Measurements from ENCODE around the gene C1orf105.
A peak's percentile ranks its signal among the peaks of the same experiment; 100 is the strongest.
"Not testable (repeated sequence)": the region's sequence is repeated elsewhere in the genome, so short reads cannot be mapped to it uniquely, and the experiment has no call there.

The C1orf105 gene

DNA sequence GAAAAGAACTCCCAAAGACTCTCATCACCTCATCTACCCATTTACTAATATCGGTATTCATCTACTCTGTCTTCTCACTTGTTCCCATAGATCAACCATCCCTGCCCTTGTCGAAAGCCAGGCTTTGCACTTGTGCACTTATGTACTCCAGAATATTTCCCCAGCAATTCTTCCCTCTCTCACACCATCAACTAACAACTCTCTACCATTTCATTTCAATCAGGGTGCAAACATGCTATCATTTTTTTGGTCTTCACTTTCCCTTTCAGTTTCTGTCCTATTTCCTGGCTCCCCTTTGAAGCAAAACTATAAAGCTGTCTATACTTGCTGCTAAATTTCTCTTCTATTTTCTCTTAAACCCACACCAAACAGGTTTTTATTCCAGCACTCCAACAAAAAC, 6.7 kb downstream of the C1orf105 start:
- no peak for DNase-seq (ENCODE audit: low read depth in 2 of 2)

DNA sequence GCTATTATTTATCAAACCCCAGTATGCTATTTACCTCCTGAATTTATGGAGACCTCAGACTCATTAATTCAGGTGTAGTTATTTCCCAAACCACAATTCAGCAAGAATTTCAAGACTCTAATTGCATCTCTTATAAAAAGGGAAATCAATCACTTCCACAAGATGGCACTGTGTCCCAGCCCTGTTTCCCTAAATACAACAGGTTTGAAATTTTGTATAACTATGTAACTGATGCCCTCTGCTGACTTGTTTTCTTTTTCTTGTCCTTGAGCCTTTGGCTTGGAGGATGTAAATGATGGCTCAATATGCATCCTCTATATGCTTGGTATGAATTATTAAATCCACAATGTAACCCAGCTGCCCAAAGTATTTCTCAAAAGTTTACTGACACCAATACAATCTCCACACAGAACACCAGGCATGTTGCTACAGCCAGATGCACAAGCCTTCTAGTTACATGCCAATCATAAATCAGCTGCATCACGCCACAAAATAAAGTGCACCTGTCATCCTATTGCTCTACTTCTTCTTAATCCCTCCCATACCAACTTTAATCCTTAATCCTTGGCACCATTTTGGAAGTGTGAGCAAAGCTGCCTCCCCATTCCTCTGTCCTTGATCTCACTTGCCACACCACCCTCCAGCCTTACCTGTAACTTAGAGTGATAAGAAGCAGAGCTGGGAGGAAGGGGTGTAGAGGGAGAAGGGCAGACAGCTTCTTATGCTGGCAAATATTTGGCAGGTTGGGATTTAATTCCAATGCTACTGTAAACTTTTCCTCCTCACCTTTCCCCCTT, 9.0 kb downstream of the C1orf105 start:
- DNase-seq (ENCODE audit: low read depth in 2 of 2): no peak

DNA sequence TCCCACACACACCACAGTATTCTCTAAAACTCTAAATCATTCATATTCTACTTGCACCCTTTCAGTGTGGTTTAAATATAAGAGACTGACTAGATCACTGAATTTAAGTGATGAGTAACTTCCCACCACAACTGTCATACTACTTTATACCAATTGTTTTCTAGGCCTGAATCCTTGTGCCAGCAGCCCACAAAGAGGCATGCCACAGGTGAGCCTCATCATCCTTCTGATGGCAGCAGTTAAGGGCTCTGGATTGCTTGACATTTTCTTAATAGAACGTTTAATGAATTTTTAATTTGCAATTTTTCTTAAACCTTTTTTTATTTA, 9.6 kb downstream of the C1orf105 start:
- DNase-seq (ENCODE audit: low read depth in 2 of 2): no peak

DNA sequence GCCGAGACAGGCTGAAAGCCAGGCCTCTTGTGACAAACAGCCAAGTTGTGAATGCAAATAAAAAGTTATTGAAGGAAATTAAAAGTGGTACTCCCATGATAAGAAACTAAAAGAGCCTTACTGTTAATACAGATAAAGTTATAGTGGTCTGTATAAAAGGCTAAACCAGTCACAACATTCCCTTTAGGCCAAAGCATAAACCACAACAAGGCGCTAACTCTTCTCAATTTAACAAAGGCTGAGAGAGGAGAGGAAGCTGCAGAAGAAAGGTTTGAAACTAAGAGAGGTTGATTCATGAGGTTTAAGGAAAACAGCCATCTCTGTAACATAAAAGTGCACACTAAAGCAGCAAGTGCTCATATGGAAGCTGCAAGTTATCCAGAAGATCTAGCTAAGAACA, 10.7 kb downstream of the C1orf105 start:
- DNase-seq (ENCODE audit: low read depth in 2 of 2): no peak

DNA sequence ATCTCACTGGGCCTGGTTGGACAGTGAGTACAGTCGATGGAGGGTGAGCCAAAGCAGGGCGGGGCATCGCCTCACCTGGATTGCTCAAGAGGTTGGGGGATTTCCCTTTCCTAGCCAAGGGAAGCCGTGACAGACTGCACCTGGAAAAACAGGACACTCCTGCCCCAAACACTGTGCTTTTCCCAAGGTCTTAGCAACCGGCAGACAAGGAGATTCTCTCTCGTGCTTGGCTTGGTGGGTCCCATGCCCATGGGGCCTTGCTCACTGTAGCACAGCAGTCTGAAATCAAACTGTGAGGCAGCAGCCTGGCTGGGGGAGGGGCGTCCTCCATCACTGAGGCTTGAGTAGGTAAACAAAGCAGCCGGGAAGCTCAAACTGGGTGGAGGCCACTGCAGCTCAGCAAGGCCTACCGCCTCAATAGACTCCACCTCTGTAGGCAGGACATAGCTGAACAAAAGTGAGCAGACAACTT, 11.3 kb downstream of the C1orf105 start:
- no peak for DNase-seq (ENCODE audit: low read depth in 2 of 2)

DNA sequence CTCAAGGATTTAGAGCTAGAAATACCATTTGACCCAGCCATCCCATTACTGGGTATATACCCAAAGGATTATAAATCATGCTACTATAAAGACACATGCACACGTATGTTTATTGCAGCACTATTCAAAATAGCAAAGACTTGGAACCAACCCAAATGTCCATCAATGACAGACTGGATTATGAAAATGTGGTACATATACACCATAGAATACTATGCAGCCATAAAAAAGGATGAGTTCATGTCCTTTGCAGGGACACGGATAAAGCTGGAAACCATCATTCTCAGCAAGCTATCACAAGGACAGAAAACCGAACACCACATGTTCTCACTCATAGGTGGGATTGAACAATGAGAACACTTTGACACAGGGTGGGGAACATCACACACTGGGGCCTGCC, 16.7 kb downstream of the C1orf105 start:
- DNase-seq (ENCODE audit: low read depth in 2 of 2): not testable (repeated sequence)

DNA sequence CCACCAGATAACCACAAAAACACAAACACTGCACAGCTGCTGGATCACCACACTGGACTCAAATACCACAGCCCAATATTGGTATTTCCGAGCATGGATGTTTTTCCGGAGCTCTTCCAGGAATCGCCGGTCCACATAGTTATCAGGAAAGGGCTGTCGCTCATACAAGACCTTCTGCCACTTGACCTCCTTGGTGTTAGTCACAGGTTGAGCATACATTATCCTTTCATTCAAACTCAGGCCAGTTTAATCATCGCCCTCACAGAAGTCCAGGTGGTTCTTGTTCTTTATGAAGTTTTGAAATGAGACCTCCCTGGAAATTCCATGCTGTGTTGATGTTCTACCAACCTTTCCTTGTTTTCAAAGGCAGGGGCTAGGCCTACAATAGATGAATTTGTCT, 21.9 kb downstream of the C1orf105 start:
- no peak for DNase-seq (ENCODE audit: low read depth in 2 of 2)

DNA sequence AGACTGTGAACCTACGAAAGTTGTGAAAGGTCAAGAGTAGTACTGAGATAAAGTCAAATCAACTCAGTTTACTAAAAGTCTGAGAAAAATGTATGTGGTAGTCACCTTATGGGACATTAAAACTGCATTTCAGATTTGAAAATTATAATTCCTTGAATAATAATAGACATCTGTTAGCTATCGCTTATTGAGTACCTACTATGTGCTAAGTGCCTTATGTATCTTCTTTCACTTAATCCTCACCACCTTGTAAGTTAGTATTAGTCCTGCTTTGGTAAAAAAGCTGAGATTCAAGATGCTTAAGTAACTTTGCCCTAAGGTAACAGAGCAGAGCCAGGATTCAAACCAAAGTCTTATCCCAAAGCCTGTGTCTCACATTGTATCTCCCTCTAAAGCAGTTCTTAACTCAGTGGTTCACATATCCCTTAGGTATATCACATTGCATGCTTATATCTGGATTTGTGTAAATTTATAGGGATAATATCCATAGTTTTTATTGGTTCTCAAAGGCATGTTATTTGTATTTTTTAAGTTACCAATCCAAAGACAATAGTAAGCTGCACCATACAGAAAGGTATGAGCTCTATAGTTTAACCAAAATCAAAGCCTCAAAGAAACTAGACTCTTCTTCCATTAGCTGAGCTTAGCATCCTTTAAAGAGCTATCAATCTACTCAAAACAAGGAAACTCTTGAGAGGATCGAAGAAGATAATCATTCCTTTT, 22.5 kb downstream of the C1orf105 start:
- no peak for DNase-seq (ENCODE audit: low read depth in 2 of 2)

DNA sequence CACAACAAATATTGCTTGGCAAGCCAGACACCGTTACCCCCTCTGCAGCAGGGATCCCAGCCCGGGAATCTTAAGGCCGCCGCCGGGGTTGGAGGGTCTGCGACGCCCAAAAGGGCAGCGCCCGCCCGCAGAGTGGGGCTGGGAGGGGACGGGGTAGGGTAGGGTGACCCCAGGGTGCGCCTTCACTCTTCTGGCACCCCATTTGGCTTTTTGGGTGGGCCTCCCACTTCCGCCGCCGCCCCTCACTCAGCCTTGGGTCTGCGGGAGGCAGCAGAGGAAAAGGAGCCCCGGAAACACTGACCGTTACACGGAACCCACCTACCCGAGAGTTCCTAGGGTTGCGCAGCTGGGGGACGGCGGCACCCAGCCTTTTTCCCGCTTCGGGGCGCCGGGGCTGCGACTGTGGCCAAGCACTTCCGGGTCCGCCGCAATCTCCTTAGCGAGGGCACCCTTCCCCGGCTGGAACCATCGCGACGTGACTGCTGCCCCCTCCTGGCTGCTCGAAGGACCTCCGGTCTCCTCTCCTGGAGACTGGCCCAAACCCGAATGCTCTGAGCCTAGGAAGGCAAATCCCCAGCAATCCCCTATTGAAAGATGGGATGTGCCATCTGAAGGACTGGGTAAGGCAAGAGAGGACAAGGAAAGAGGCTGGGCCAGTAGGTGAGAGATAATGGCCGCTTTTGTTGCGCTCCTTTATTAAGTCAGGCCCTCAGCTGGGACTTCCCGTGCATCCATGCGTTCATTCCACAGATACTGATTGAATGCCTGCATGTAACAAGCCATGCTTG, 23.4 kb downstream of the C1orf105 start, which contains the start of gene PIGC:
Gene PIGC, minus strand, starts transcription at position 404 of the 788 bp plus-strand sequence. CDS start 1,447 bp downstream, outside the sequence.
- peak; percentile 73 to 86 for DNase-seq (ENCODE audit: low read depth in 2 of 2)

DNA sequence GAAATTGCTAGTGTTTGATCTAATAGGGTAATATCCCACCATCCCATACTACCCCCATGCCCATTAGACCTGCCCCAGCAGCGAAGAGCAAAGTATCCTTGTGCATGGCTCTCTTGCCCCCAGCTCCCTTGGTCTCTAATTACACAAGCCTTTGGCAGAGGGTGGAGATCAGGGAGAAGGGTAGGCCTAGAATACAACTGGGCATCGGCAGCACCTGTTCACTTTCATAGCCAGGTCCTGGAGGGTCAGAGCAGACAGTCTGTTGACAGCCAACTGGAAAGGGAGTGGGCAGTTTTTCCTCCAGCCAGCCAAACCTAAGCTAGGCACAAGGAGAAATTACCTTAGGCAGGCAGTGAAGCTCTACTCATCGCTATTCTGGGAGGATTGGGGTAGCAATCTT, 26.1 kb downstream of the C1orf105 start:
- DNase-seq (ENCODE audit: low read depth in 2 of 2): no peak

DNA sequence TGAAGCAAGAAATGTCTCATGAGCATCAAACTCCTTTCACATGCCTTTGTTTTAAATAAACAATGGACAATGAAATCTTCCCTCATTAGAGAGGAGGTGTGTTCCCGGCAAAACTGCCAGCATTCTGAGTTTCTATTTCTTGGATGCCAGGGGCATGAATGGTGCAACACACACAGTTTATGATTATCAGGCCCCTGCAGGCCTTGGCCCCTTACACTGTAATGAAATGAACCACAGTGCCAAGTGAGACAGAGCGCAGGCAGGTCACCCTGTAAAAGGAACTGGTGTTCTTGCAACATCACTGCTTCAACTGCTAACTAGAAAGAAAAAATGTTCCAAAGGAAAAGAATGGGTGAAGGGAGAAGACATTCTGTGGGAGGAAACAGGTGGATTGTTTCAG, 27.2 kb downstream of the C1orf105 start:
- no peak for DNase-seq (ENCODE audit: low read depth in 2 of 2)

DNA sequence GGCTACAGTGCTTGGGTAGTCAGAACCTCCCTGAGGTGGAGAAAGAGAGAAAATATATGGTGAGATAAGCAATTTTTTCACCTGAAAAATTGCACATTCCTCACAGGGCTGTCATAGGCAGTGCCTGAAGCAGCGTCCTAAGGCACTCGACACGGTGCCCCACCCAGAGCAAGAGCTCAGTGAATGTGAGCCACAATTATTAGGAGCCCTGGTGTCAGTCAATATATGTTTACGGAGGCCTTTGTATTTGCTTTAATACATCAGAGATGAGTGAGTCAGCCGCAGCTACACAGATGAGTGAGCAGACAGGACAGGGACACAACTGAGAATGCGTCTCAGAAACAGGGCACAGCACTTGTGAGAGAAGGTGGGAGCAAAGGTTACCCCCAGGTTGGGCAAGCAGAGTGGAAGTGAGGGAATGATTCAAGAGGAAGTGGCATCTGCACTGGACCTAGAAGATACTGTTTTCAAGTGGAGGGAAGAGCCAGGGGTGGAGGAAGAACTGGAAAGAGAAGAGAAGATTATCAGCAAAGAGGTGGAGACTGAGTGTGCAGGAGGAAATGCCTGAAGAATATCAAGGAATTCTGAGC, 28.6 kb downstream of the C1orf105 start:
- no peak for DNase-seq (ENCODE audit: low read depth in 2 of 2)

DNA sequence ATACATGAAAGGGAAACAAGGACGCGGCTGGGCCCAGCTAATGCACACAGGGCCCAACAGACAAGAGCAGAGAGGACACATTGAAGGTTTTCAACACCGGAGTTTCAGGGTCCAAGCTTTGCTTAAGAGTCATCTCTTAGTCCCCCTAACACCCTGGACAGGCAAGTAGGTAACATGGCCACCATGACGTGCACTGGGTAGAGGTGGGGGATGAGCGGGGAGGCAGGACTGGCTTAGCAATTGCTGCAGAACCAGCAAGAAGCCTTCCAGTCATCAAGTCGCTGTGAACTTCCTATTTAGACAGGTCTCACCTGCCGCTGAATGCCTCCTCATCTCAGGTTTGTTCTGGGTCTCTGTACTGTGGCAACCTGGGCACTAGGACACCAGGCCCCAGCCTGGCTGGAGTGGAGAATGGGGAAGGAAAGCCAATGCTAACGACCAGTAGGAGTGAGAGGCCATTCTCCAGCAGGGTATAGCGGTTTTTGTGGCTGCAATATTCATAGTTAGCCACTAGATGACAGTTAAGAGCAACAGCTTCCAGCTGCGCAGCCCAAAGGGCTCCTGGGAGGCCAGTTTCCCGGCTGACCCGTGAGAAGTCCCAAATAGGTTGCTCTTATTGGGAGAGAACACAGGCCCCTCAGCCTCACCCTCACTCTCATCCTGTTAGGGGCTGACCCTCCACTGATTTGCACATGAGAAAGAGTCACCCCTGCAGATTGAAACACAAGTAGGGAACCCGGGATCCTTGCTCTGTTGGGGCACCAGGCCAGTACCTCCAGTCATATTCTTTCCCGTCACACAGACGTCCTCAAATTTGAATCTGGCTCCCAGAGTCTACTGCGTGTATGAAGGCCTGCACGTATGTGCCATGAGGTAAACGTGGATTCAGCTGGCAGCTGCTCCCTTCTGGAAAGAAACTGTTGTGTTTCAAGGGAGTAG, 29.4 kb downstream of the C1orf105 start:
- DNase-seq (ENCODE audit: low read depth in 2 of 2): no peak

DNA sequence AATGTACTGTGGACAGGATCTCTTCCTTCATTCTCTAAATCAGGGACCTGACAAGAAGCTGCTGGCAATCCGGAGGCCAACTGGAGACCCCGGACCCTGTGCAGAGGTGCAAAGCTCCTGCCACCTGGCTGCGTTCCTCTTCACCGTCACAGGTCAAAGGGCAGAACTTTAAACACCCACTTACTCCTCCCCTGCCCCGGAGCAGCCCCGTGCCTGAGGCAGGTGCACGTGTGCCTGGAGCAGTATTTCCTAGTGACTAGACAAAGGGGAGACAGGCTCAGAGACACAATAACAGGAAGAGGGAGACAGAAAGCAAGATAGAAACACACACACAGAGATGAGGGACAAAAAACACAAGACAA, 30.0 kb downstream of the C1orf105 start:
- DNase-seq (ENCODE audit: low read depth in 2 of 2): no peak

DNA sequence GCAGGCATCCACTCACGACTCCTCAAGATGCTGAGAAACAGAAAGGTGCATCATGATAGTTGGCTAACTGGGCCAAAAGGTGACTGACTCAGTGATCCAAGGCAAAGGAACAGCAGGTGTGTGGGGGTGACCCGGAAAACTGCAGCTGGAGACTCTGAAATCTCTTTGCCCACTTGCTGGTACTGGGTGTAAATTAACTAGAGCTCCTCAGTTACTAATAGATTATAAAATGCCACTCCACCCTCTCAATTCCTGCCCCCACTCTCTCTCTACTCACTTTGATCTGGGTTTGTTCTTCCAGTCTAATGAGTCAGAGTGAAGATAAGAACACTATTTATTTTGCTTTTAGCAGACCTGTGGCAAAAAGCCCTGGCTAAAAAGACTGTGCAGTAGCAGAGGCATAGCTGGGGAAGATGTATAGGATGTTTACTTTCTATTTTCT, 30.5 kb downstream of the C1orf105 start:
- DNase-seq (ENCODE audit: low read depth in 2 of 2): no peak

DNA sequence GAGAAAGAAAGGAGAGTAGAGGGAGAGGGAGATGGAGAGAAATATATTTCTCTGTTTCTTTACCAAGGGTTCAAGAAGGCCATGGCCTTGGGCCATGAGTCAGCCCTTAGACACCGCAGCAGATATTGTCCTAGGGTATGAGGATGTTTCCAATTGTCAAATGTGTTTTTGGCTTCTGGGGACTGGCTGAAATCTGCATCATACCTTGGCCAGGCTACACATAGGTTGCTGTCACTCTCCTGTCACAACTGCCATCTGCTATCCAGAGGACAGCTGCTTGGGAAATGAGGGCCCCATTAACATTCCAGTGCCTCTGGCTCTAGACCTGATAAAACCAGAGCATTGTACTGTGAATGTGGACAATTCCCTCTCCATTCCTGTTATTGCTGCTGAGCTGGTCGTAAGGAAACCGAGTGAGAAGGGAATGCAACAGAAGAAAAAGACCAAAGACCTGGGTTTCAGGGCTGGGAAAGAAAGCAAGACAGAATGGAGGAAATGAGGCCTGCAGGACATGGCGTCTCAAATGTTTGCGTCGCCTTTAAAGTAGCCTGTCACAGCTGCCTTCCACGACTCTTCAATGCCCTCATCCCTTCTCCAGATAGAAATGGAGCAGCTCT, 32.2 kb downstream of the C1orf105 start:
- no peak for DNase-seq (ENCODE audit: low read depth in 2 of 2)

DNA sequence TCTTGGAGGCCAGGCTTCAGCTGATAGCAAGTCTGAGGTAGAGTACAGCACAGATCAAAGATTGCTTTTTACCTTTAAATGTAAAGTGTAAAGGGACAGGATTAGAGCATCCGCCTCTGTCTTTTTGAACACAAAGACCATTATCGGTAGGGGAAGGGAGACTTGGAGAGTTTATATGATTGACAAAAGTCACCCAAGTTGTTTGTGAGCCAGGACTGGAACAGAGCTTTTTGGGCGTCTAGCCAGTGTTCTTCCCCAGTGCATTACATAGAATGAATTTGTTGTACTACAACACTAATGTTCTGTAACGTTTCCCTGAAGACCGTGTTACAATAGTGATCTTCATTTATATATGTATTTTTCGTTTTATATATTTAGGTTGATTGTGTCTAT, 32.7 kb downstream of the C1orf105 start:
- no peak for DNase-seq (ENCODE audit: low read depth in 2 of 2)

DNA sequence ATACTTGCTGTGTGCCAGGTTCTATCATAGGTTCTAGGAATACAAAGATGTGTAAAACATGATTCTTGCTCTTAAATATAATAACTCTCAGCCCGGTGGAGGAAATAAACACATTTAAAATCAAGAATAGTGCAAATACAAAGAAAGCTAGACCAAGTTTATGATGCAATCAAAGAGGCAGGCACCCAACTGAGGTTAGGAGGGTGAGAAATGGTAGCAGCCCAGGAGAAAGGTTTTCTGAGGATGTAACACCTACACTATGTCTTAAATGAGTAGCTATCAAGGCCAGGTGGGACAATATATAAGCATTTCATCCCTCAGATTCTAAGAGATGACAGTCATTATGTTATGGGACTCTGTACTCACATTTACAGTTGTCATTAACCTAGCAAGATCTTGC, 33.1 kb downstream of the C1orf105 start:
- no peak for DNase-seq (ENCODE audit: low read depth in 2 of 2)

DNA sequence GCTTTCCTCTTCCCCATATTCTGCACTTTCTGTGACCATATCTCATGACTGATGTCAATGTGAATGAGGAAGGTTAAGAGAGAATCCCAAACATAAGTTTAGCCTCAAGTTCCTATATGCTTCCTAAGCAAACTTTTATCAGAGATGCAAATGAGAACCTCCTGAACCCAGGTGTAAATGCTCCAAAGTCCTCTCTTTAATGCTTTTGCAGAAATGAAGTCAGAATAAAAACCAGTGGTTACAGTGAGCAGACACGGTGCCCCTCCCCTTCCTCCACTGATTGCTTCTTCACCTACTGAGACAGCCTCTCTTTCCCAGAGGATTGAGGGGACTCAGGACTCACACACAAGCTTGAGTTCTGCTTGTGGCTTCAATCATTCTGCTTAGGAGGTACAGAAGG, 35.0 kb downstream of the C1orf105 start:
- no peak for DNase-seq (ENCODE audit: low read depth in 2 of 2)

DNA sequence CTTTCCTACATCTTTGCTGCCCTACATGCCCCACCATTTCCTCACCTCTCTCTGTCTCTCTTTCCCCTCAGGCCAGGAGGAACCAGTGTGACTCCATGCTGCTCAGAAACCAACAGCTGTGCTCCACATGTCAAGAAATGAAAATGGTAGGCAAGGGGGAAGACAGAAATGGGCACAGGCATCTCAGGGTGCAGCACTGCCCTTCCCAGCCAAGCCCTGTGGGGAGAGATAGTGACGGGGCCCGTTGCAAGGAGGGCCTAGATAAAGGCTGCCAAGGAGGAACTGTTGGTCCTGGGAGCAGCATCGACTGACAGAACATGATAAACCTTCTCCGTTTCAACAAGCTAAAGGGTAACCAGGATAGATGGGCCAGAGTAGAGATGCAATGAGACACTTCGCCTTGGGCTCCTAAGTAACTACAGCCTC, 35.9 kb downstream of the C1orf105 start:
- DNase-seq (ENCODE audit: low read depth in 2 of 2): no peak

Data from stimulated activated CD4-positive, alpha-beta T cell treated with anti-CD3 and anti-CD28 coated beads, Interleukin-1b, Interleukin-23, amount 100 ng/mL, for 1 hour (primary cell).